CD4-positive, alpha-beta T cell treated with Interferon gamma for 1 hour (primary cell): ENCODE results near the gene UQCRC1.

ENCODE experiments used
- DNase-seq: peaks from one replicate; pipeline ENCODE4 v3.0.0-alpha.2; 2020

The UQCRC1 gene

GRCh38 chr3:48598323-48599076 is 10.9 kb downstream of the UQCRC1 start:
- no peak for DNase-seq

GRCh38 chr3:48597408-48597800 is 12.0 kb downstream of the UQCRC1 start:
- no peak for DNase-seq

GRCh38 chr3:48596676-48597407 is 12.6 kb downstream of the UQCRC1 start:
- DNase-seq, result no peak

- no peak for DNase-seq
These were observed 13.3 kb downstream of the UQCRC1 start for GRCh38 chr3:48596157-48596556.

GRCh38 chr3:48595526-48596121 is 13.8 kb downstream of the UQCRC1 start:
- DNase-seq, result peak; percentile 16

GRCh38 chr3:48595075-48595525 is 14.3 kb downstream of the UQCRC1 start, which contains the start of gene COL7A1:
TSS of gene COL7A1 (minus strand) at chr3:48595329. CDS start at chr3:48595159, 170 bp downstream.
- DNase-seq, result peak; percentile 6

GRCh38 chr3:48594417-48595049 is 14.9 kb downstream of the UQCRC1 start:
- DNase-seq, result no peak

GRCh38 chr3:48593337-48593736 is 16.1 kb downstream of the UQCRC1 start:
- no peak for DNase-seq

- DNase-seq, result no peak
These were observed 16.8 kb downstream of the UQCRC1 start for GRCh38 chr3:48592519-48593087.

GRCh38 chr3:48591886-48592518 is 17.4 kb downstream of the UQCRC1 start:
- no peak for DNase-seq

- DNase-seq, result no peak
These were observed 18.0 kb downstream of the UQCRC1 start for GRCh38 chr3:48591436-48591835.

- DNase-seq, result no peak
These were observed 21.2 kb downstream of the UQCRC1 start for GRCh38 chr3:48588230-48588629.

- DNase-seq, result no peak
These were observed 21.8 kb downstream of the UQCRC1 start for GRCh38 chr3:48587686-48588085.

GRCh38 chr3:48585411-48585810 is 24.0 kb downstream of the UQCRC1 start:
- no peak for DNase-seq

GRCh38 chr3:48584836-48585235 is 24.6 kb downstream of the UQCRC1 start:
- no peak for DNase-seq

- no peak for DNase-seq
These were observed 27.6 kb downstream of the UQCRC1 start for GRCh38 chr3:48581621-48582481.

GRCh38 chr3:48576647-48577046 is 32.8 kb downstream of the UQCRC1 start:
- no peak for DNase-seq

- no peak for DNase-seq
These were observed 34.1 kb downstream of the UQCRC1 start for GRCh38 chr3:48575366-48575765.

GRCh38 chr3:48573973-48574585 is 35.4 kb downstream of the UQCRC1 start:
- no peak for DNase-seq

GRCh38 chr3:48572517-48572916 is 36.9 kb downstream of the UQCRC1 start:
- DNase-seq, result no peak

- no peak for DNase-seq
These were observed 37.5 kb downstream of the UQCRC1 start for GRCh38 chr3:48571938-48572337.
